ENCODE data around the gene DTNA.

GRCh38 chr18:34872066-34872465 is 162.0 kb downstream of the DTNA start:
- no peak for TF ChIP-seq CTCF (IDR thresholded peaks at IDR 0.05; ENCODE audit: poor library complexity, severe bottlenecking)
- no peak for TF ChIP-seq TAF1 (IDR thresholded peaks at IDR 0.05; ENCODE audit: low read depth)
- no peak for TF ChIP-seq REST (IDR thresholded peaks at IDR 0.05; ENCODE audit: borderline replicate concordance)
- no peak for TF ChIP-seq EZH2 (IDR thresholded peaks at IDR 0.05; ENCODE audit: borderline replicate concordance, insufficient read depth, low read length, poor library complexity, severe bottlenecking)
- no peak for TF ChIP-seq POLR2AphosphoS5 (IDR thresholded peaks at IDR 0.05)
- no peak for TF ChIP-seq EP300 (conservative IDR thresholded peaks at IDR 0.05; ENCODE audit: poor library complexity, severe bottlenecking)
- TF ChIP-seq RAD21 (conservative IDR thresholded peaks at IDR 0.05) = no peak
